GM18508 (cell line): Measurements from ENCODE around the gene DEPDC5.

Experiments
- ATAC-seq: cut with Tn5 transposase; IDR thresholded peaks from one replicate; pipeline ENCODE4 v1.9.1; 2021; ENCODE audit warnings: moderate number of reproducible peaks; ENCODE audit not compliant: insufficient read depth, unreplicated experiment

The DEPDC5 gene

DNA sequence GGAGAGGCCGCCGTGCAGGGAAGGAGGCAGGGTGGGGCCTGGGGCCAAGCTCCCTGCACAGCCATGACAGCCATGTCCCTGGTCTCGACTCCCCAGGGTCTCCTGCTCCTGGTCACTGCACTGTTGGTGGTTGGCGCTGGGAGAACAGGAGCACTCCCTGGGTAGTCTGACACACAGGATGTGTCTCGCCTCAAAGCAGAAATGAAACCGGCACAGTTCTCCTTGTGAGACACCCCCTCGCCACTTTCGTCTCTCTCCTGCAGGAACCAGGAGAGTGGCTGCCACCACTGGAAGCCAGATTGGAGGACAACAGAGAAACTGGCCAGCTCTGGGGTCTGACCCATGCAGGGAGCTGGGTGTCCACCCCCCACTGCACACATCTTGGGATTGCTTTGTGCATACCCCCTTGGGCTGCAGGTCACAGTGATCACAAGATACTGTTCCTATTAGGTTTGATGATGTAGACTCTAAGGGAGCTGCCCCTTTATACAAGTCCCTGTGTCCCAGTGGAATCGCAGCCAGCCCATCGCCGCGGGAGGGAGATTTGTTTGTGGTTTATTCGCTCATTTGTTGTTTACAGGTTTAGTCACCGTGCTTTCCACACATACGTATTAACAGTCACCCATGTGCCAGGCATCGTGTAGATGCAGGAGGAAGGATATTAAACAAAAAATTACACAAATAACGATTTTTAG, 163.6 kb downstream of the DEPDC5 start:
- no peak for ATAC-seq

DNA sequence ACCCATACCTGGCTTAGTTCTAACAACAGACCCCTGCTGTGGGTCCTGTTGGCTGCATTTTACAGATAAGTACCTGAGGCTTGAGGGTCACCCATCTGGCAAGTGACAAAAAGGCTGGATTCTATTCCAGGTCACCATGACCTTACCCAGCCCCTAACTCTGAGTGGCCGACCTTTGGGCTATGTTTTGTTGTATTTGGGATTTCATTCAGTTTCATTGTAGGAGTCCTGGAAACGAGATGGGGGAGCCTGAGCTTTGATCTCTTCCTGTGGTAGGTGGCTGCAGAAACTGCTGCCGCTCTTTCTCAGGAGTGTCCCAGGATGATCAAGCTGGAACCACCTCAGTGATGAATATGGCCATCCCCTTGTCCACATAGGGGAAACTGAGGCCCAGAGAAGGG, 165.9 kb downstream of the DEPDC5 start:
- no peak for ATAC-seq

DNA sequence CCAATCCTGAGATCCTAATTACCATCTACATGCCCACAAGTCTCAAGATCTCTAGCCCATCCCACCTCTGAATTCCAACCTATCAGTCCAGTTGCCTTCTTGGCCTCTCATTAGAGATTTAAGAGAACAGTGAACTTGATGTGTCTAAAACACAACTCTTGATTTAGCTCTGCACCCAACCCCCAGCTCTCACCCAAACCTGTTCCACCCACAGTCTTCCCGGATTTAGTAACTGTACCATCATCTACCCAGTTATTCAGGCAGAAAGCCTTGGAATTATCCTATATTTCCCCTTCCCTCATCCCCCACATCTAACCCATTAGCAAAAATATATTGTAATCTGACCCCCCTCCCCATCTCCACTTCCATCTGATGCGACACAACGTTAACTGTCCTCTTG, 166.5 kb downstream of the DEPDC5 start:
- no peak for ATAC-seq

DNA sequence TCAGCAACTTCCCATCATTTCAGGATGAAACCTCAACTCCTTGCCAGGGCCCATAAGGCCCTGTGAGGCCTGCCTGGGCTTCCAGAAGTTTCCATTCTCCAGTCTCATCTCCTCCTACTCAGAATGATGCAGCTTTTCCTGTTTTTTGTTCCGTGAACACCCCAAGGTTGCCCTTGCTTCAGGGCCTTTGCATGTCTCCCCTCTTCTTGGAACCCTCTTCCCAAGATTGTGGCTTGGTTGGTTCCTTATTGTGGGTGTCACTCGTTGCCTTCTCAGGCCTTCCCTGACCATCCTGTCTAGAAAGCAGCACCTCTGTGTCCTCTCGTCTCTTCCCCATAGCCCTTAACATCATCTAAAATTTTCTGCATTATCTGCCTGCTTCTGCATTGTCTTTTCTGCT, 167.3 kb downstream of the DEPDC5 start:
- ATAC-seq, result no peak

DNA sequence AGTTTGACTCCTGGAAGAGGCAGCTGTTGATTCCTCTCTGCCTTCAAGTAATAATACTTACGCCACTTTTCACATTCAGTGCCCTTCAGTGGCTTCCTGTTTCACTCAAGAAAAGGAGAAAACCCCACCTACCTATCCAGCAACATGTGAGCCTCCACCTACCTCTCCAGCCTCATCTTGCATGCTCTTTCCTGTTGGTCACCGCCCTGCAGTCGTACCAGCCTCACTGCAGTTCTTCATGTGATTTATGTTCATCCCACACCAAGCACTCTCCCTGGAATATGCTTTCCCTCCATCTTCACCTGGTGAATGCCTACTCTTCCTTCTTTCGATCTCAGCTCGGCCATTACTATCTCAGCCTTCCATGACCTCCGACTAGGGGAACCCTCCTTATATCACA, 168.7 kb downstream of the DEPDC5 start:
- ATAC-seq, result no peak

DNA sequence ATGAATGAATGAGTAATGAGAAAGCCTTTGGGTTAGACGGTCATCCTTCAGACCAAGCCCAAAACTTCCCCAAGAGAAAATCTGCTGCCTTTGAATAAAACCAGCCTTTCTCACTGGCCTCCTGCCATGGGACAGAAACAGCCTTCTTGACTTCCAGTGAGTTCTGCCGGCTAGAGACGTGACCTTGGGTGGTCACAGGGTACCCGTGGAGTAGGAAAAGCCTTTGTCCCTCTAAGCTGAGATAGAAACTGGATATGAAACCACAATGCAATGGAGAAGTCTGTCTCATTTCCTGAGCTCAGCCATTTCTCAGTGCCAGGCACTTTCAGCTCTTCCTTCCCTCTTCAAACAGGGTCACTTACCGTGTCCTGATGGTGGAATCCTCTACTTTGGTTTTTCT, 169.3 kb downstream of the DEPDC5 start:
- ATAC-seq, result no peak

DNA sequence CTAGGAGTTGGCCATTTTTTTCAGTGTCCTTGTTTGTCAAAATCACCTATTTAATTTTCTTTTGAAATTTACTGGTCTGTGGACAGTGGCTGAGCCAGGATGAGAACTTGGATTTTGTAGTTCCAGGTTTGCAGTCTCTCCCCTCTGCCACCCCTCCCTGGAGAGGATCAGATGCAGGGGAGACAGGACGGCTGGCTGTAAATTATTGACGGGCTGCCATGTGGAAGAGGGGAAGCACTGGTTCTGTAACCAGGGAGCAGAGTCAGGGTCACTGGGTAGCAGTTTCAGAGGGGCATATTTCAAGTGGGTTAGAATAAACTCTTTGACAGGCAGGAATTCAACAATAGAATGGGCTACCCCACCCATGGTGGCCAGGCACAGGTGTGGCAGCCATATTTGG, 169.9 kb downstream of the DEPDC5 start:
- ATAC-seq, result no peak

DNA sequence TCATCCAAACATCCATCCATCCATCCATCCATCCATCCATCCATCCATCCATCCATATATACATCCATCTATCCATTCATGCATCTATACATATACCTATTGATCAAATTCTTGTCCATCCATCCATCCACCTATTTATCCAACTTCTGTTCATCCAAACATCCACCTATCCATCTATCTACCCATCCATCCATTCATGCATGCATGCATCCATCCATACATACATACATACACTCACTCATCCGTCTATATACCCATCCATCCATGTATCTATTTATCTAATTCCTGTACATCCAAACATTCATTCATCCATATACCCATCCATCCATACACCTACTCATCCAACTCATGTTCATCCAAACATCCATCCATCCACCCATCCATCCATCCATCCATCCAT, 171.2 kb downstream of the DEPDC5 start:
- no peak for ATAC-seq

DNA sequence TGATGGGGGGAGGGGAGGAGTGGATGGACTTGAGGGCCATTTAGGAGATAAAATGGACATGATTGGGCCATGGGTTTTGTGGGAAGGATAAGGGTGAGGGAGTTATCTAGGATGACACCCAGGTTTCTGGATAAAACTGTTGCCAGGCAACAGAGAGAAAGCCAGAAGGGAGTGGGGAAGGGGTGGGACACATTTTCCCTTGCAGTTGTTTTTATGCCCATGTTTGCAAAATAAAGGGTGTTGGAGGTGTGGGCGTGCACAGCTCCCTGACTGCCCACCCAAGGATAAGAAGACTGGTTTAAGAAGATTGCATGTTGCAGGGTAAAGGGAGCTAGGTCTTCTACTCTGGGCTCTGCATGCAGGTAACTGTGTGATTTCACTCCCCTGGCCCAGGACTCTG, 172.2 kb downstream of the DEPDC5 start:
- ATAC-seq, result no peak

DNA sequence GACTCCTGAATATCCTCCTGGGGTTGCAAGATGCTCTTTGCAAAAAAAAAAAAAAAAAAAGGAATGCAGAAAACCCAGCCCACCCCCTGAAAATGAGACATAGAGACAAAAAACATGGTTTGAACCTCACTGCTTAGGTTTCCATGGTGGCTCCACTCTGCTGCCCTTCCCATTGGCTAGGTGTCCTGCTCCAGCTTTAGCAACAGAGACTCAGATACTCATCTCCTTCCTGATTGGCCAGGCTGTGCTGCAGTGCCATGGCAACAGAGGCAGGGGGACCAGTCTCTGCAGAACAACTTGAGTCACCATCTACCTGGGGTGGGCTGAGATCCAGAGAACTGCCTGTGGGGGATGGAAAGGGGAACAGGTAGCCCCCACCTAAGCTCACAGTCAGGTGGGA, 173.2 kb downstream of the DEPDC5 start:
- no peak for ATAC-seq

DNA sequence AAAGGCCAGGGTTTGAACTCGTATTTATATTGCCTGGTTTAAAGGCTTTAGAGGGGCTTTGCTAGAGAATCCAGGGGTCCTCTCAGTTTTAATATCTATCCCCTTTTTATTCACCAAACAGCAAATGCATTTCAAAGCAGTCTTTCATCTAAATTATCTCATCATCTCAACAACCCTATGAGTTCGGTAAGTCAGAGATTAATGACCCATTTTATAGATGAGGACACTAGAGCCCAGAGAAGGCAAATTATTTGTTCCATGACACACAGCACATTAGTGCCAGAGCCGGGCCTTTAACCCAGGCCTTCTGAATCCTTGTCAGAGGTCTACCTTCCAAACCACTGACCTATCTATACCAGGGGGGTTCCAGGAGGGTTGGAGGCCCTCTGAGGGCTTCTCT, 173.7 kb downstream of the DEPDC5 start:
- no peak for ATAC-seq

DNA sequence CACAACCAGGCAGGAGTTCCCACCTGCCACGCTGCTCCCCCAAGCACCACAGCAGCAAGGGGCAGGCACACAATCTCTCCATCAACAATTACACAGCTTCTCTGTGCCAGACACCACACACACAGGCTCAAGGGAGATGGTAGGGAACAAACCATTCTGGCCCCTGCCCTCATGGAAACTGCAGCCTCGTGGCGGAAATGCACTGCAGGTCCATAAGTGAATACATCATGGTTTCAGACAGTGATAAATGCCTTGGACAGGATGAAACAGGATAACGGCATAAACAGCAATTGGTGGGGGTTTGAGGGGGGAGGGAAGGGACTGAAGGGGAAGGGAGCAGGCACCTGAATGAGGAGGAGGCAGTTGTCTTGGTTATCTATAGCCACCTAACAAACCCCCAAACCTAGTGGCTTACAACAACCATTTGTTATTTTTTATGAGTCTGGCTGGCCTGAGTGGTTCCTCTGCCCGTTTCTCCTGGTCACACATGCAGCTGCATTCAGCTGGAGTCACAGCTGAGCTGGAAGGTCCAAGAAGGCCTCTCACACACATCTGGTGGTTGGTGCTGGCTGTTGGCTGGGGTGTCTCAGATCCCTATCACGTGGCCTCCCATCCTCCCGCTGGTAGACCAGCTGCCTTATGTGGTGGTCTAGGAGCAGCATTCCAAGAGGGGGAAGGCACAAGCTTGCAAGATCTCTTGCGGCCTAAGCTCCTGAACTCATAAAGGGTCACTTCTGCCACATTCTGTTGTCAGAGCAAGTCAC, 175.5 kb downstream of the DEPDC5 start:
- ATAC-seq, result no peak

DNA sequence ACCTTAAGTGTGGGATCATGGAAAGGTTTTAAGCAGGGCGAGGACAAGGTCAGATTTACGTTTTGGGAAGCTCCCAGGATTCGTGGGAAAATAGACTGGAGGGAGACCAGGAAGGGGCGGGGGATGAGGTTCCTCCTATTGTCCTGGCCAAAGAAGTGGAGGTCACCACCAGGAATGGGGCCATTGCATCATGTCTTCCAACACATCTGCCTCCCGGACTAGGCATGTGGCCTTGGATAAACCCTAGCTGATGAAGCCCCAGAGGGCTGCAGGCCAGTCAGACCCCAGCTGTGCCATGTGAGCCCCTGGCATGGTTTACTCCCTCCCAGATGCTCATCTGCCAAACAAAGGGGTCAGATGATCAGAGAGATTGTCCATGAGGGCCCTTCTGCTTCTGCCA, 179.0 kb downstream of the DEPDC5 start:
- no peak for ATAC-seq

DNA sequence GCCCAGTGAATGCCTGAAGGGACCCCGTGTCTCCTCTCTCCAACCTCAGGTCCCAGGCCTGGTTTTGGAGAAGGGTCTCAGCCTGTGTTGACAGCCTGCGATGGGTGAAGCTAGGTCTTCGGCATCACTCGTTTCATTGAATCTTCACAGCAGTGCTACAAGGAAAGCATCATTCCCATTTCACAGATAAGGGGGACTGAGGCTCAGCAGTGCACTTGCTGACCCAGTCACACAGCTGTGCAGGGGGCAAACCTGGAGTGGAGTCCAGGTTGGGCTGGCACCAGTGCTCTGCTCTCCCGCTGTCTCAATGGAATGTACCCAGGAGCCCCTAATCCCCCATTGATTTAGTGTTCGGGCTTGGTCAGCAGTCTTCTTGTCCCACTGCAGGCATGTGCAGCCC, 179.6 kb downstream of the DEPDC5 start:
- ATAC-seq, result no peak

DNA sequence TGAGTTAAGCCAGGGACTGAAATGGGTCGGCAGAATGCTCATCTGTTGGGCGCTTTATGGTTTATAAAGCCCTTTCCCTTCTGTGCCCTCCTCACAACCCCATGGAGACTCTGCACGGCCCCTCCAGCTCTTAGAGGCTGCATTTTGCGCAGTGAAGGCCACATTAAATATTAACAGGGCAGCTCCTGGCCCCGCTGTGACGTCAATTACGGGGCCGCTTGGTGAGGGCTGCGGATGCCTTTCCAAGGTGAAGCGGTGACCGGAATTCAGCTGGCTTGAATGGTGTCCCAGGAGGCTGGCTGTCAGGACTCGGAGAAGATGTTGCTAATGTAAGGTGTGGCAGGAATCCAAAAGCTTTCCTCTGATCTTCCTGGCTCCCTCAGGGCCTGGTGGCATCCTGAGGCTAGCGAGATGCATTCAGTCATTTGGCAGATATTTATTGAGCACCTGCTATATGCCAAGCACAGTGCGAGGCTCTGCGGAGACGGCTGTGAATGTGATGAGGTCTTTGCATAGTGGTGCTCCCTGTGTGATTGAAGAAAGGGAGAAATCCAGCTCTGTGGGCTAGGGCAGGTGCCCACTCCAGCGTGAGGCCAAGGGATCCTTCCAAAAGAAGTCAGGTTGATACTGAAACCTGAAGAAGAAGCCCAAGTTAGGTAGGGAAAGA, 180.1 kb downstream of the DEPDC5 start:
- no peak for ATAC-seq

DNA sequence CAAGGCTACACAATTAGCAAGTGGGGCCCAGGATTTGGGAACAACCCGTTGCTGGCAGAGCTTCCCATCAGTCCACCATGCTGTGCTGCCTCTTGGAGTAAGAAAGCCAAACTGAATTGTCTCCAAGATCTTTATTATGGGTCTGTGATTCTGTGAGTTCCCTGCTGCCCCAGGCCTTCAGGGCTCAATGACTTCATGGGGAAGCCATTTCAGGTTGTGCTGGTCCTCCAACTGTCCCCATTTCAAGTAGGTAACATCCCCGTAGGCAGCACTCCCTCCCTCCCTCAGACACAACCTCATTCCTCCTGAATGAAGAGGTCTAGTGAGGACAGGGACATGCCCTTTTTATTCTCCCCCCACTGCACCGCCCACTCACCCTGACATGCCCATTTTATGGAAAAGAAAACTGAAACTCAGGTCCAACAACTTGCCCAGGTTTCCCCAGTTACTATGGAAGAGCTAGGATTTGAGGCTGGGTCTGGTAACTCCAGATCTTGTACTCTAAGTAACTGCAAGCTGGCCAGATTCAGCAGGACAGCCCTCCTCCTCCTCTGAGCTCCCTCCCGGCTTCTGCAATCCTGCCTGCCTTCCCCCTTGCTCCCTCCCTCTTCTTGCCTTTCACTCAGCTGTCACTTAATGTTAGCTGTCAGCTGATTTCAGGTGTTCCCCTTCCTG, 182.3 kb downstream of the DEPDC5 start:
- no peak for ATAC-seq

DNA sequence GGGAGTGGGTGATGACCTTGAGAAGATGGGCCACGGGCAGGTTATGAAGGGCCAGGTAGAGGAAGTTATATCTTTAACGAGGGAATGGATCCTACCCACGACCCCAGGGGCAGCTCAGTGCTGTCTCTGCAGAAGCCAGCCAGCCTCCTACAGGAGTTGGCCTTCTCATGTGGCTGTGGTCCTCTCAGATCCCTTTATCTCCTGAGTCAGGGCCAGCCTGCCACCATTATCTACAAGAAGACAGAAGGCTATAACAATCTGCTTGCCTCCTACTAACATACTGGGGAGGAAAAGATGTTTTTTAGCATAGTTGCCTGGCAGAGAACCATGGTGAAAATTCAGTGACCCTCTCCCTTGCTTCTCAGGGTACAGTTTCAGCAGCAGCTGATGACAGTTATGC, 183.5 kb downstream of the DEPDC5 start:
- no peak for ATAC-seq

DNA sequence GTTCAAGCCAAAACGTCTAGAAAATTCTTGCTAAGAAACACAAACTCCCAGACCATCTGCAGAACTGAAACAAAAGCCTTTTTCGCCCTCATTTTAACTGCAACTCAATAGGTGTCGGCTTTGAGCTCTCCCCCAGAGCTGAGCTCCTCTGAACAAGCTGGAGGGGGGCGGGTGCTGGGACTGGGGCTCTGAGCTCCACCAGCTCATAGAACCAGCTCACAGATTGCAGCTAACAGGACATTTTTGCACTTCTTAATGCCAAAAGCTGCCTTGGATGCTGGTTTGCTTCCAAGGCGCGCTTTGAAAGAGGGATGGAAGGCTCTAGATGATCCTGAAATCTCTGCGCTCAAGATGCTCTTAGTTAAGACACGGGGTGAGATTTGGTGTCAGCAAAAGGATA, 184.5 kb downstream of the DEPDC5 start:
- ATAC-seq, result no peak

DNA sequence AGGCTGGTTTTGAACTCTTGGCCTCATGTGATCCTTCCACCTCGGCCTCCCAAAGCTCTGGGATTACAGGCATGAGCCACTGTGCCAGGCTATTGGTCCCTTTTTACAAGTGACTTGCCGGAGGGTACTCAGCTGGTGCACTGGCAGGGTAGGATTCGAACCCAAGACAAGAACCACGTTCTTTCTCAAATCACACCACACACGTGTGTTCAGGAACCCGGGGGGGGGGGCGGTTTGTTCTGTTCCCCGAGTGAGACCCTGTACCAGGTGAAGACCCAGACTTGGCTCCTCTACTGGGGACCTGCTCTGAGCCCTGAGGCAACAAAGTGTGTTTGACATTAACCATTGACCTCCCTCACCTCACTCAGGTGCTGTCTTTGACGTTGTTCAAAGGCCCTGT, 186.7 kb downstream of the DEPDC5 start:
- ATAC-seq, result no peak

DNA sequence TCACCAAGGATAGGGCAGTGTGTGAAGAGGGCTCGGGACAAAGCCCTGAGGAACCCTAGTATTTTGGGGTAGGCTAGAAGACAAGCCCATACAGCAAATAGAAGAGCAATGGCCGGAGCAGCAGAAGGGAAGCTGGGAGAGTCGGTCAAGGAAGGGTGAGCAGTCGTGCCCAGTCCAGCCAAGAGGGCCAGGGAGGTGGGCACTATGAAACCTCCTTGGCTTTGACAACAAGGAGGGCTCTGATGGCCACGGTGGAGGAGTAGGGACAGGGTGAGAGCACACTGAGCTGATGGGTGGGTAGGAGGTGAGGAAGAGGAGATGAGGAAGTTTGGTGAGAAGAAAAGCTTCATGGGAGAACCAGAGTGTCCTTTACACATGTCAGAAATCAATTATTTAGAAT, 188.3 kb downstream of the DEPDC5 start:
- no peak for ATAC-seq
